ENCODE results near the gene YTHDF1.

Gene YTHDF1

DNA sequence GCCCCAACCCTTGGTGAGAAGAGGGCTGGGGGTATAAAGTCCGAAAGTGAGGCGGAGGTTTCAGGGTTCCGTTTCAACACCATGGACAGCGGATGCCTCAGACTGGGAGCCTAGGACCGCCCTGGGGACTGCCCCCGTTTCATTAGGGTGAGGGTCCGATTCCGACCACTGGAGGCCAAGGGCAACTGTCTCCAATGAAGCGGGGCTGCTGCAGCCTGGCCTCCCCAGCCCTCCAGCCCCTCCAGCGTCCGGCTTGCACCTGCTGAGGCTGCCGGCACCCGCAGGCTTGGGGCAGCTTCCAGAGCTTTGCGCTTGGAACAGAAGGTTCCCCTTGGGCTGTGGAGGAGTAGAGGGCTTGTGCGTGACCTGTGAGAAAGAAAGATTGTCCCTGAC, 39.9 kb downstream of the YTHDF1 start:
- Histone ChIP-seq H3K36me3 (ENCODE audit: control insufficient read depth in 2 of 2, insufficient read depth in 1 of 2, low read length in 2 of 2) (no peaks in the 10 kb centered on the region), H3K4me1 (ENCODE audit: control insufficient read depth, insufficient read depth, low read length) (peaks cover 8% of the 10 kb centered on the region; the same call in 1 of the 2 replicates), H3K4me3 (ENCODE audit: low read depth, low read length) (no peak overlapping the region), H3K27ac (ENCODE audit: extremely low read depth, low read depth, low read length) (no peak overlapping the region), H3K9me3 (ENCODE audit: control insufficient read depth, insufficient read depth, low read depth, low read length) (no peaks in the 10 kb centered on the region)
- ChIA-PET CTCF (interaction anchor here (0.6 kb wide), 1 partner anchor 1107 kb away, joined by 3 read pairs; no protein-coding TSS in a partner anchor), POLR2A (no interaction called here)
- 0 out of 2 replicates have a peak, but pooled peaks have one; percentile 9 for TF ChIP-seq ZBTB20 (tag by site-specific recombination; IDR thresholded peaks at IDR 0.05)
- TF ChIP-seq ZNF521 (tag by site-specific recombination; IDR thresholded peaks at IDR 0.05): no peak
- TF ChIP-seq ZNF398 (tag by site-specific recombination; IDR thresholded peaks at IDR 0.05): no peak
- no peak for TF ChIP-seq SCRT1 (tag by site-specific recombination; IDR thresholded peaks at IDR 0.05; ENCODE audit: borderline replicate concordance)
- TF ChIP-seq ZNF121 (tag by site-specific recombination; IDR thresholded peaks at IDR 0.05): no peak
- no peak for TF ChIP-seq ZBTB8A (tag by site-specific recombination; IDR thresholded peaks at IDR 0.05)
- TF ChIP-seq ZNF621 (tag by site-specific recombination; IDR thresholded peaks at IDR 0.05): no peak
- no peak for TF ChIP-seq BCL11B (tag by site-specific recombination; IDR thresholded peaks at IDR 0.05; ENCODE audit: low read depth)
- TF ChIP-seq ZNF658 (tag by site-specific recombination; IDR thresholded peaks at IDR 0.05): no peak
- no peak for TF ChIP-seq ZNF174 (tag by site-specific recombination; IDR thresholded peaks at IDR 0.05)
- no peak for TF ChIP-seq ZNF169 (tag by site-specific recombination; IDR thresholded peaks at IDR 0.05)
- TF ChIP-seq OSR2 (tag by site-specific recombination; IDR thresholded peaks at IDR 0.05): no peak
- TF ChIP-seq, protein P1, sequence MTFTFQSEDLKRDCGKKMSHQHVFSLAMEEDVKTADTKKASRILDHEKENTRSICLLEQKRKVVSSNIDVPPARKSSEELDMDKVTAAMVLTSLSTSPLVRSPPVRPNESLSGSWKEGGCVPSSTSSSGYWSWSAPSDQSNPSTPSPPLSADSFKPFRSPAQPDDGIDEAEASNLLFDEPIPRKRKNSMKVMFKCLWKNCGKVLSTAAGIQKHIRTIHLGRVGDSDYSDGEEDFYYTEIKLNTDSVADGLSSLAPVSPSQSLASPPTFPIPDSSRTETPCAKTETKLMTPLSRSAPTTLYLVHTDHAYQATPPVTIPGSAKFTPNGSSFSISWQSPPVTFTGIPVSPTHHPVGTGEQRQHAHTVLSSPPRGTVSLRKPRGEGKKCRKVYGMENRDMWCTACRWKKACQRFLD (tag by site-specific recombination; IDR thresholded peaks at IDR 0.05): no peak
- TF ChIP-seq ZNF560 (tag by site-specific recombination; IDR thresholded peaks at IDR 0.05; ENCODE audit: borderline replicate concordance): no peak
- TF ChIP-seq ZNF292 (tag by site-specific recombination; IDR thresholded peaks at IDR 0.05; ENCODE audit: borderline replicate concordance, low read depth): no peak
- peak; percentile 82 for TF ChIP-seq ZNF10 (tag by site-specific recombination; IDR thresholded peaks at IDR 0.05)
- no peak for TF ChIP-seq WT1 (tag by site-specific recombination; IDR thresholded peaks at IDR 0.05)
- no peak for TF ChIP-seq ZNF544 (tag by site-specific recombination; IDR thresholded peaks at IDR 0.05)
- TF ChIP-seq REST (tag by site-specific recombination; IDR thresholded peaks at IDR 0.05): peak; percentile 97
- TF ChIP-seq ZNF514 (tag by site-specific recombination; IDR thresholded peaks at IDR 0.05): no peak
